Measurements from ENCODE around the gene FAM219A. TPM values are rescaled to one million over a fixed set of nuclear protein-coding genes. Genes with fewer than 3 reads are reported as not detected.

FAM219A gene
- total and polyA plus RNA-seq, 2 donors (not counting 1 experiment from before 2014, with no cell fraction given) = 5.3 to 7.3 TPM

- no peak for DNase-seq (ENCODE audit: low read depth in 2 of 2)
- H3K9me3 ChIP-seq (ENCODE audit: control insufficient read depth, insufficient read depth, low read depth, low read length) = no peaks in the 10 kb centered on the region
- no peaks in the 10 kb centered on the region for H3K79me2 ChIP-seq (ENCODE audit: control insufficient read depth, insufficient read depth, low read length)
- H2AFZ ChIP-seq (ENCODE audit: low read length) = no peak overlapping the region
- no peaks in the 10 kb centered on the region for H3K36me3 ChIP-seq (ENCODE audit: control insufficient read depth, insufficient read depth, low read length)
- peaks cover 3% of the 10 kb centered on the region for H3K27me3 ChIP-seq (ENCODE audit: control insufficient read depth, insufficient read depth, low read length)
- no peak overlapping the region for H3K9ac ChIP-seq (ENCODE audit: insufficient read depth, low read length)
- TF ChIP-seq CTCF (conservative IDR thresholded peaks at IDR 0.05 in 1 of 2, IDR thresholded peaks at IDR 0.05 in 1 of 2; ENCODE audit: low read depth in 1 of 2, low read length in 2 of 2) (no peak), EZH2 (IDR thresholded peaks at IDR 0.05; ENCODE audit: low read length, missing control alignments) (no peak)
- no peak overlapping the region for H3K27ac ChIP-seq (ENCODE audit: insufficient read depth, low read length)
- no peak overlapping the region for H3K4me2 ChIP-seq (ENCODE audit: extremely low read depth, insufficient read depth, low read length)
- no peak overlapping the region for H3K4me3 ChIP-seq (replicated peaks in 1 of 4; ENCODE audit: control extremely low read depth in 1 of 4, insufficient read depth in 1 of 4, low read depth in 3 of 4, low read length in 4 of 4)
- H3K4me1 ChIP-seq (ENCODE audit: control insufficient read depth, extremely low read depth, insufficient read depth, low read length) = no peaks in the 10 kb centered on the region
- no peaks in the 10 kb centered on the region for H4K20me1 ChIP-seq (ENCODE audit: control insufficient read depth, extremely low read depth, insufficient read depth, low read length)
These were observed 33.7 kb upstream of the FAM219A start for GRCh38 chr9:34492051-34492450.

- DNase-seq (ENCODE audit: low read depth in 2 of 2) = no peak
- H3K9me3 ChIP-seq (ENCODE audit: control insufficient read depth, insufficient read depth, low read depth, low read length) = no peaks in the 10 kb centered on the region
- no peaks in the 10 kb centered on the region for H4K20me1 ChIP-seq (ENCODE audit: control insufficient read depth, extremely low read depth, insufficient read depth, low read length)
- H3K4me3 ChIP-seq (replicated peaks in 1 of 4; ENCODE audit: control extremely low read depth in 1 of 4, insufficient read depth in 1 of 4, low read depth in 3 of 4, low read length in 4 of 4) = no peak overlapping the region
- peaks cover 3% of the 10 kb centered on the region for H3K27me3 ChIP-seq (ENCODE audit: control insufficient read depth, insufficient read depth, low read length)
- no peaks in the 10 kb centered on the region for H3K36me3 ChIP-seq (ENCODE audit: control insufficient read depth, insufficient read depth, low read length)
- TF ChIP-seq CTCF (conservative IDR thresholded peaks at IDR 0.05 in 1 of 2, IDR thresholded peaks at IDR 0.05 in 1 of 2; ENCODE audit: low read depth in 1 of 2, low read length in 2 of 2) = no peak
- TF ChIP-seq EZH2 (IDR thresholded peaks at IDR 0.05; ENCODE audit: low read length, missing control alignments) = no peak
- H2AFZ ChIP-seq (ENCODE audit: low read length) = no peak overlapping the region
- no peaks in the 10 kb centered on the region for H3K4me1 ChIP-seq (ENCODE audit: control insufficient read depth, extremely low read depth, insufficient read depth, low read length)
- H3K4me2 ChIP-seq (ENCODE audit: extremely low read depth, insufficient read depth, low read length) = no peak overlapping the region
- no peak overlapping the region for H3K9ac ChIP-seq (ENCODE audit: insufficient read depth, low read length)
- no peaks in the 10 kb centered on the region for H3K79me2 ChIP-seq (ENCODE audit: control insufficient read depth, insufficient read depth, low read length)
- no peak overlapping the region for H3K27ac ChIP-seq (ENCODE audit: insufficient read depth, low read length)
These were observed 33.2 kb upstream of the FAM219A start for GRCh38 chr9:34491596-34491995.

GRCh38 chr9:34490760-34491159 lies 32.4 kb upstream of the FAM219A start:
- no peaks in the 10 kb centered on the region for H4K20me1 ChIP-seq (ENCODE audit: control insufficient read depth, extremely low read depth, insufficient read depth, low read length)
- no peak for TF ChIP-seq CTCF (conservative IDR thresholded peaks at IDR 0.05 in 1 of 2, IDR thresholded peaks at IDR 0.05 in 1 of 2; ENCODE audit: low read depth in 1 of 2, low read length in 2 of 2)
- TF ChIP-seq EZH2 (IDR thresholded peaks at IDR 0.05; ENCODE audit: low read length, missing control alignments) = no peak
- H3K4me1 ChIP-seq (ENCODE audit: control insufficient read depth, extremely low read depth, insufficient read depth, low read length) = no peaks in the 10 kb centered on the region
- no peak for DNase-seq (ENCODE audit: low read depth in 2 of 2)
- no peak overlapping the region for H3K4me2 ChIP-seq (ENCODE audit: extremely low read depth, insufficient read depth, low read length)
- no peak overlapping the region for H2AFZ ChIP-seq (ENCODE audit: low read length)
- no peak overlapping the region for H3K27ac ChIP-seq (ENCODE audit: insufficient read depth, low read length)
- peaks cover 3% of the 10 kb centered on the region for H3K27me3 ChIP-seq (ENCODE audit: control insufficient read depth, insufficient read depth, low read length)
- no peak overlapping the region for H3K9ac ChIP-seq (ENCODE audit: insufficient read depth, low read length)
- H3K36me3 ChIP-seq (ENCODE audit: control insufficient read depth, insufficient read depth, low read length) = no peaks in the 10 kb centered on the region
- no peaks in the 10 kb centered on the region for H3K79me2 ChIP-seq (ENCODE audit: control insufficient read depth, insufficient read depth, low read length)
- H3K4me3 ChIP-seq (replicated peaks in 1 of 4; ENCODE audit: control extremely low read depth in 1 of 4, insufficient read depth in 1 of 4, low read depth in 3 of 4, low read length in 4 of 4) = no peak overlapping the region
- no peaks in the 10 kb centered on the region for H3K9me3 ChIP-seq (ENCODE audit: control insufficient read depth, insufficient read depth, low read depth, low read length)

Data from fibroblast of lung (primary cell).